Mucosa of descending colon (tissue), 3 donors: ENCODE results near the gene ARHGEF10L. TPM values are rescaled to one million over a fixed set of nuclear protein-coding genes. Genes with fewer than 3 reads are reported as not detected.

Experiments used
- ATAC-seq: fragments of 200-7000 bp; cut with Tn5 transposase; one replicate; pipeline ENCODE4 v1.9.1; 2020; ENCODE audit warnings: mild to moderate bottlenecking, moderate library complexity
- DNase-seq, 3 donors: peaks; one replicate each; pipeline ENCODE4 v3.0.0-alpha.2; 2020
- H3K36me3 ChIP-seq: fragments of 200-600 bp; one replicate; pipeline ENCODE4 v1.8.0; 2021; ENCODE audit warnings: low read depth, mild to moderate bottlenecking
- H3K4me1 ChIP-seq: fragments of 200-600 bp; one replicate; pipeline ENCODE4 v1.8.0; 2021; ENCODE audit warnings: low read depth, mild to moderate bottlenecking
- H3K4me3 ChIP-seq: fragments of 200-600 bp; one replicate; pipeline ENCODE4 v1.8.0; 2021; ENCODE audit warnings: mild to moderate bottlenecking
- H3K9me3 ChIP-seq: fragments of 200-600 bp; one replicate; pipeline ENCODE4 v1.8.0; 2021; ENCODE audit warnings: mild to moderate bottlenecking
- intact Hi-C, 2 donors: fragments of 100-400 bp; cut with DNase I in 1 of 2; cut with micrococcal nuclease in 1 of 2; formaldehyde crosslinking; loops; one replicate each; pipeline versions ENCODE4 v1.11.0 to v1.11.1; 2022; cut with DNase I, micrococcal nuclease
- total RNA-seq, 3 donors: library from RNA; stranded (reverse); fragmentation: NEBNext Ultra II Directional in 2 of 3; extraction: Animal tissue kit (Norgen Biotek cat#: 25700) in 2 of 3; gene quantifications; one replicate each; pipeline versions ENCODE4 v1.2.1 to v1.2.4, GENCODE V29; 2021 to 2023
- TF ChIP-seq, protein P1 (sequence below): fragments of 200-600 bp; IDR thresholded peaks from one replicate; pipeline ENCODE4 v1.8.0; 2022; ENCODE audit warnings: antibody characterized with exemption, mild to moderate bottlenecking
- donor health status: DM: no; HTN: no; CAD: no; lungs with moderate emphysema.
- donor health status: DM: no; HTN: no; CAD: no.
- donor health status: DM: no; HTN: yes; CAD: no.

Gene ARHGEF10L
- total RNA-seq, 3 donors from 2014 or later: 87.6 to 146 (median 144) TPM

DNA sequence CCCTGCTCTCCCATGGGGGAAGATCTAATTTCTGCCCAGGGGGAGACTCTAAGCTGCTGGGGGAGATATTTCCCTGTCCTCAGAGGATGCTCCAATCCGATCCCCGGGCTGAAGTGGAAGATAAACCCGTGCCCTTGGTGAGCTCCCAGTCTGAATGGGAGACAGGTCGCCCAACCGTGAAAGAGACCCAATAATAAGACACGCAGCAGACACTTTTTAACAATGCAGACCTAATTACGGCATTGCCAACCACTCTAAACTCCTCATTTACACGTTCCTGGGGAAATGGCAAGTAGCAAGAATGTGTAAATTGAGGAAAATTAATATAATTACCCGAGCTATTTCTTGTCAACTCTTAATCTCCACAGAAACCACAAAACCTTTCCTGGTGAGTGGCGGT, 166.9 kb downstream of the ARHGEF10L start:
- no peaks in the 10 kb centered on the region for H3K36me3 ChIP-seq

GRCh38 chr1:17709981-17710380, 170.5 kb downstream of the ARHGEF10L start:
- Histone ChIP-seq H3K36me3 (no peaks in the 10 kb centered on the region), H3K9me3 (no peaks in the 10 kb centered on the region), H3K4me1 (no peaks in the 10 kb centered on the region), H3K4me3 (no peak overlapping the region)
- intact Hi-C loops: no loop called here
- no peak for DNase-seq
- TF ChIP-seq, protein P1, sequence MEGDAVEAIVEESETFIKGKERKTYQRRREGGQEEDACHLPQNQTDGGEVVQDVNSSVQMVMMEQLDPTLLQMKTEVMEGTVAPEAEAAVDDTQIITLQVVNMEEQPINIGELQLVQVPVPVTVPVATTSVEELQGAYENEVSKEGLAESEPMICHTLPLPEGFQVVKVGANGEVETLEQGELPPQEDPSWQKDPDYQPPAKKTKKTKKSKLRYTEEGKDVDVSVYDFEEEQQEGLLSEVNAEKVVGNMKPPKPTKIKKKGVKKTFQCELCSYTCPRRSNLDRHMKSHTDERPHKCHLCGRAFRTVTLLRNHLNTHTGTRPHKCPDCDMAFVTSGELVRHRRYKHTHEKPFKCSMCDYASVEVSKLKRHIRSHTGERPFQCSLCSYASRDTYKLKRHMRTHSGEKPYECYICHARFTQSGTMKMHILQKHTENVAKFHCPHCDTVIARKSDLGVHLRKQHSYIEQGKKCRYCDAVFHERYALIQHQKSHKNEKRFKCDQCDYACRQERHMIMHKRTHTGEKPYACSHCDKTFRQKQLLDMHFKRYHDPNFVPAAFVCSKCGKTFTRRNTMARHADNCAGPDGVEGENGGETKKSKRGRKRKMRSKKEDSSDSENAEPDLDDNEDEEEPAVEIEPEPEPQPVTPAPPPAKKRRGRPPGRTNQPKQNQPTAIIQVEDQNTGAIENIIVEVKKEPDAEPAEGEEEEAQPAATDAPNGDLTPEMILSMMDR: no peak
- no peak for ATAC-seq

More for the DNA sequence above, 166.9 kb downstream of the ARHGEF10L start:
- DNase-seq (no peak), ATAC-seq (no peak)
- TF ChIP-seq, protein P1: no peak
- intact Hi-C loops: no loop called here
- no peak overlapping the region for H3K4me3 ChIP-seq
- H3K4me1 ChIP-seq: no peaks in the 10 kb centered on the region
- no peaks in the 10 kb centered on the region for H3K9me3 ChIP-seq

DNA sequence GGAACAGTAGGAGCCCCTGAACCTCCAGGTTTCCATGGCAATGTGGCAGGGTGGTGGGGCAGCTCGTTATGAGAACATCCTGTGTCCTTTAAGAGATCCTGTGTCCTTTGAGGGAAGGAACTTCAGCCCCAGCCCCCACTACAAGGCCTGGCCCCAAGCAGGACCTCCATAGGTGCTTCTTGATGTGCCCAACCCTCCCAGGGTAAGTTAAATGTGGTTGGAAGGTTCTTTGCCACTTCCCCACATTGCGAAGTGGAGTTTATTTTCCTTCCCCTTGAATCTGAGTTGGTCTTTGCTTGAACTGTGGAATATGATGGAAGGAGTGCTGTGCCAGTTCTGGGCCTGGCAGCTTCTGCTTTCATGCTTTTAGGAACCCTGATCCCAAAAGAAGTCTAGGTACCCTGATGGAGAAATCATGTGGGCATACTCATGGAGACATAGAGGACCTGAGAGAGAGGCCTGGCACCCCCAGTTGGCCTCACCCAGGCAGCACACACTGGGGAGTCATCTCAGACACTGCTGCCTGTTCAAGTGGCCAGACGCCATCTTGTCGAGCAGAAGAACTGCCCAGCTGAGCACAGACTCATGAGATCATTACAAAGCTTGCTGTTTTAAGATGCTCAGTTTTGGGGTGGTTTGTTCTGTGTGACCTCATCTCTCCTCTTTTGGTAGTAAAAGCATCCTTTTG, 171.5 kb downstream of the ARHGEF10L start:
- DNase-seq: no peak
- ATAC-seq: no peak
- no peaks in the 10 kb centered on the region for H3K4me1 ChIP-seq
- no peaks in the 10 kb centered on the region for H3K9me3 ChIP-seq
- no peak overlapping the region for H3K4me3 ChIP-seq
- intact Hi-C loops: no loop called here
- TF ChIP-seq, protein P1: no peak
- no peaks in the 10 kb centered on the region for H3K36me3 ChIP-seq

GRCh38 chr1:17711577-17711910, 172.0 kb downstream of the ARHGEF10L start:
- H3K4me1 ChIP-seq: no peaks in the 10 kb centered on the region
- DNase-seq (no peak), ATAC-seq (no peak)
- H3K9me3 ChIP-seq: no peaks in the 10 kb centered on the region
- H3K36me3 ChIP-seq: no peaks in the 10 kb centered on the region
- TF ChIP-seq, protein P1: no peak
- intact Hi-C loops: no loop called here
- H3K4me3 ChIP-seq: no peak overlapping the region

GRCh38 chr1:17711941-17712340, 172.4 kb downstream of the ARHGEF10L start:
- no peaks in the 10 kb centered on the region for H3K9me3 ChIP-seq
- H3K4me3 ChIP-seq: no peak overlapping the region
- TF ChIP-seq, protein P1: no peak
- H3K36me3 ChIP-seq: no peaks in the 10 kb centered on the region
- no peaks in the 10 kb centered on the region for H3K4me1 ChIP-seq
- DNase-seq (no peak), ATAC-seq (no peak)
- intact Hi-C loops: no loop called here

DNA sequence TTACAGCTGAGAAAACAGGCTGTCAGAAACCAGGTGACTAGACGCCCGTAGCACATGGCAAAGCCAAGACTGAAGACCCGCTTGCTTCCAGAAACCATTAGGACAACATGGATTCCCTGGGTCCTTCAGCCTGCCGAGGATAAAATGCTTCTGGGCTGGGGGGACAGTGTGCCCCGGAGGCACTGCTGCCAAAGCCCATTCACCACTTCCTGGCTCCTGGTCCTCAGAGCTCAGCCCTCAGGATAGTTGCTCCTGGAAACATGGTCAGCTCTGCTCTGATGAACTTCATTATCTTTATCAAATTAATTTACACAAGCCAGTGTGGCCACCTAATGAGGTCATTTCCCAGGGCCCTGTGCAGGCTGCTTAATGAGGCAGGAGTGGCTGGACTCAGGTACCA, 174.5 kb downstream of the ARHGEF10L start:
- ATAC-seq (no peak), DNase-seq (no peak)
- no peak overlapping the region for H3K4me3 ChIP-seq
- no peaks in the 10 kb centered on the region for H3K36me3 ChIP-seq
- H3K4me1 ChIP-seq: no peaks in the 10 kb centered on the region
- TF ChIP-seq, protein P1: no peak
- H3K9me3 ChIP-seq: no peaks in the 10 kb centered on the region
- intact Hi-C loops: no loop called here
